Suprapubic skin (tissue), 4 donors: Measurements from ENCODE around the gene EEF1E1.

Experiments used
- CTCF ChIP-seq, 2 donors: fragments of 200-600 bp in 1 of 2; fragments of 450-650 bp in 1 of 2; sonication (generic) in 1 of 2; IDR thresholded peaks; one replicate each; pipeline ENCODE4 v1.5.1; 2016 to 2019; ENCODE audit warnings: antibody characterized with exemption in 2 of 2, mild to moderate bottlenecking in 1 of 2, moderate library complexity in 1 of 2
- POLR2A ChIP-seq, 2 donors: fragments of 450-650 bp; IDR thresholded peaks; one replicate each; pipeline ENCODE4 v1.6.1; 2017; ENCODE audit warnings: antibody characterized with exemption in 2 of 2, mild to moderate bottlenecking in 2 of 2, moderate library complexity in 2 of 2
- POLR2AphosphoS5 ChIP-seq, 3 donors: sonication (generic); formaldehyde crosslinking; IDR thresholded peaks; one replicate each; pipeline ENCODE4 v1.6.1; 2017; ENCODE audit warnings: antibody characterized with exemption in 3 of 3

GRCh38 chr6:8075185-8075584, 27.2 kb downstream of the EEF1E1 start:
- TF ChIP-seq CTCF (IDR thresholded peaks at IDR 0.05), result no peak
- no peak for TF ChIP-seq POLR2A (IDR thresholded peaks at IDR 0.05)
- TF ChIP-seq POLR2AphosphoS5 (IDR thresholded peaks at IDR 0.05), result no peak
